AG09309 (cell line): ENCODE results near the gene KIF9.
A peak's percentile ranks its signal among the peaks of the same experiment; 100 is the strongest.
"Not testable (repeated sequence)": the region's sequence is repeated elsewhere in the genome, so short reads cannot be mapped to it uniquely, and the experiment has no call there.

Source experiments
- DNase-seq: peaks from one replicate; pipeline ENCODE4 v3.0.0-alpha.2; 2010; ENCODE audit warnings: low read depth
- H3K4me3 ChIP-seq: 2 replicates; pipeline ENCODE4 v1.5.1; 2011; ENCODE audit warnings: mild to moderate bottlenecking, low read depth, low read length, moderate library complexity; ENCODE audit not compliant: control insufficient read depth
- TF ChIP-seq, protein P1 (sequence below): IDR thresholded peaks from 2 replicates; pipeline ENCODE4 v1.5.1; 2011; ENCODE audit warnings: mild to moderate bottlenecking, low read depth, low read length, inconsistent platforms; ENCODE audit not compliant: insufficient read depth, control insufficient read depth; ENCODE audit errors: missing control alignments

Gene KIF9

DNA sequence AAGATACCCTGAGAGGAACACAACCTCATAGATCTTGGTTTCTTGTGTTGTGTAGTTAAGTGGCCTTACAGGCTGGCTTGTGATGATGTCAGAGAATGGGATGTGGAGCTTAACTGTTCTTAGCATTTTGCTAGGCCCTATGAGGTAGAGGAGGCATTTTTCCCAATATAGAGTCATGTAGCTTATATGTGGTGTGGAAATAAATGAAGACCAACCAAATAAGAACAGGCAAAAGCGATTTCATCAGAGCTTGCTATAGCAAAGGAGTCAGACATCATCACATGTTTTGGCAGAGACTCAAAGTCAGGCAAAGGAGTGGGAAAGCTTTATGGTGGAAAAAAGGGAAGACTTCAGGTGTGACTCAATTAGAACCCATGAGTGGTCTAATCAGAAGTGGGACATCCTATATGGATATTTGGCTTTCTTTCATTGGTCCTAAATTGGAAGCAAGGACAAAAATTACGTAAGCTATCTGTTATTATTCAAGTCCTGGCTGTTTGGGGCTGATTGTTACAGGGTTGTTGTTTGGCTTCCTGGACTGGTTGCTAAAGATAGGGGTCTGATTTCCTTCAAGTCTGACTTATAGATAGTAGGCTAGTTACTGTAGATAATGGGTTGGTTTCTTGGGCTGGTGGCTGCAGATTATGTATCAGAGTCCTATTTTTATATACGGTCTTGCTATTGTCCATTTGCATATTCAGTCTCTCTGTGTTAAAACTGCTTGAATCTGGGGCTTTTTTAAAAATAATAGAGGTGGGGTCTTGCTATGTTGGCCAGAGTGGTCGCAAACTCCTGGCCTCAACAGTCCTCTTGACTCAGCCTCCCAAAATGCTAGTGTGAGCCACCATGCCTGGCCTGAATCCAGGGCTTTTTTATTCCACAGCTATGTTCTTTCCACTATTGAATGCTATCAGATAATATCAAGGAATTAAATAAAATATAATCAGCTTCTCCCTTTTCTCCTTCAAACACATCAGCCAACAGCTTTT lies 88.4 kb downstream of the KIF9 start:
- peak; percentile 0 for DNase-seq
- TF ChIP-seq, protein P1, sequence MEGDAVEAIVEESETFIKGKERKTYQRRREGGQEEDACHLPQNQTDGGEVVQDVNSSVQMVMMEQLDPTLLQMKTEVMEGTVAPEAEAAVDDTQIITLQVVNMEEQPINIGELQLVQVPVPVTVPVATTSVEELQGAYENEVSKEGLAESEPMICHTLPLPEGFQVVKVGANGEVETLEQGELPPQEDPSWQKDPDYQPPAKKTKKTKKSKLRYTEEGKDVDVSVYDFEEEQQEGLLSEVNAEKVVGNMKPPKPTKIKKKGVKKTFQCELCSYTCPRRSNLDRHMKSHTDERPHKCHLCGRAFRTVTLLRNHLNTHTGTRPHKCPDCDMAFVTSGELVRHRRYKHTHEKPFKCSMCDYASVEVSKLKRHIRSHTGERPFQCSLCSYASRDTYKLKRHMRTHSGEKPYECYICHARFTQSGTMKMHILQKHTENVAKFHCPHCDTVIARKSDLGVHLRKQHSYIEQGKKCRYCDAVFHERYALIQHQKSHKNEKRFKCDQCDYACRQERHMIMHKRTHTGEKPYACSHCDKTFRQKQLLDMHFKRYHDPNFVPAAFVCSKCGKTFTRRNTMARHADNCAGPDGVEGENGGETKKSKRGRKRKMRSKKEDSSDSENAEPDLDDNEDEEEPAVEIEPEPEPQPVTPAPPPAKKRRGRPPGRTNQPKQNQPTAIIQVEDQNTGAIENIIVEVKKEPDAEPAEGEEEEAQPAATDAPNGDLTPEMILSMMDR, result no peak

DNA sequence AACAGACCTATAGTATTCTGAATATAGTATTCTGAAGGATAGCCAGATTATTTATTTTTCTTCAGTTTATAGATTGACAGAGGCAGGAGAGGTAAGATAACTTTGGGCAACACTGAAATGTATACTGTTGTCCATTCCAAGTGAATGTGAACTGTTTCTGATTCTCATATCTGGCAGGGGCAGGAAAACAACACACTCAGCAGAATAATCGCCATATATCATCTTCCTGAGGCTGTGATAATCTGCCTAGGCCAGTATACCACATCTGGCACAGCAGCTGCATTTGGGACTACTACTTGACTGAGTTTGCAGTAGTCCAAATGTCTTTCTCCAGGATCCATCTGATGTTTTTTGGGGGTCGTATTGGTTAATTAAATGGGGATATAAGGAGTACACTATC lies 96.3 kb downstream of the KIF9 start:
- DNase-seq, result no peak
- TF ChIP-seq, protein P1, result no peak
- H3K4me3 ChIP-seq, result no peak overlapping the region

More for the DNA sequence above, 88.4 kb downstream of the KIF9 start:
- no peak overlapping the region for H3K4me3 ChIP-seq

DNA sequence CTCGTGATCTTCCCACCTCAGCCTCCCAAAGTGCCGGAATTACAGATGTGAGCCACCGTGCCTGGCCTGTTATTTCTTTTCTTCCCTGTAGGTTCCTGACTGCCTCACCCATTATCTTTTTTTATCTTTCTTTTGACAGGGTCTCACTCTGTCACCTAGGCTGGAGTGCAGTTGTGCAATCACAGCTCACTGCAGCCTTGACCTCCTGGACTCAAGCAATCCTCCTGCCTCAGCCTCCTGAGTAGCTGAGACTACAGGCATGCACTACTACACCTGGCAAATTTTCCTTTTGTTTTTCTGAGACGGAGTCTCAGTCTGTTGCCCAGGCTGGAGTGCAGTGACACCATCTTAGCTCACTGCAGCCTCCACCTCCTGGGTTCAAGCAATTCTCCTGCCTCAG lies 100.9 kb downstream of the KIF9 start:
- H3K4me3 ChIP-seq, DNase-seq: not testable (repeated sequence)

DNA sequence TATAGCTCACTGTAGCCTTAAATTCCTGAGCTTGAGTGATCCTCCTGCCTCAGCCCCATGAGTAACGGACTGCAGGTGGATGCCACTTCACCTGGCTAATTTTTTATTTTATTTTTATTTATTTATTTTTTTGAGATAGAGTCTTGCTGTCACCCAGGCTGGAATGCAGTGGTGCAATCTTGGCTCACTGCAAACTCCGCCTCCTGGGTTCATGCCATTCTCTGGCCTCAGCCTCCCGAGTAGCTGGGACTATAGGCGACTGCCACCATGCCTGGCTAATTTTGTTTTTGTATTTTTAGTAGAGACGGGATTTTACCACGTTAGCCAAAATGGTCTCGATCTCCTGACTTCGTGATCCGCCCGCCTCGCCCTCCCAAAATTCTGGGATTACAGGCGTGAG lies 102.6 kb downstream of the KIF9 start:
- DNase-seq, H3K4me3 ChIP-seq: not testable (repeated sequence)
